GM12865 (cell line): Measurements from ENCODE around the gene LCE2A.

ENCODE experiments used
- DNase-seq: peaks from one replicate; pipeline ENCODE4 v3.0.0; 2010; ENCODE audit warnings: low read depth
- H3K4me3 ChIP-seq: 2 replicates; pipeline ENCODE4 v1.5.1; 2011; ENCODE audit warnings: mild to moderate bottlenecking, low read depth, low read length, control low read depth
- TF ChIP-seq, protein P1 (sequence below): IDR thresholded peaks from 2 replicates; pipeline ENCODE4 v1.5.1; 2011; ENCODE audit warnings: low read length, control low read depth, low read depth, inconsistent platforms; ENCODE audit not compliant: insufficient read depth; ENCODE audit errors: missing control alignments

LCE2A gene

DNA sequence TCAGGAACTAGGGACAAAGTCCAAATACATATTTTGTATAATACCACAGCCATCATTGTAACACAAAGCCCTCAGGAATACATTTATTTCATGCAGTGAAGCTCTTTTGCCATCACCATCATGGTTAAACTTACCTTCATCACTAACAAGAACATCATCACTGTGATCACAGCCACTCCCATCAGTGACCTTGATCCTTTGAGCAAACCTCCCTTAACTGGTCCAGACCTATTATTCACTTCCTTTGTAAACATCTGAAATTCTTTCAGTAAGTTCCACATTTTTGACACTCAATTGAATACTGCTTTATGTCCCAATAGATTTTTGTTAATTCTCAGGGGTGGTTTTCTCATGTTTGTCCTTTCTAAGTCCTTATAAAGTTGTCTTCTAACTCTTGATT, 43.5 kb downstream of the LCE2A start:
- TF ChIP-seq, protein P1, sequence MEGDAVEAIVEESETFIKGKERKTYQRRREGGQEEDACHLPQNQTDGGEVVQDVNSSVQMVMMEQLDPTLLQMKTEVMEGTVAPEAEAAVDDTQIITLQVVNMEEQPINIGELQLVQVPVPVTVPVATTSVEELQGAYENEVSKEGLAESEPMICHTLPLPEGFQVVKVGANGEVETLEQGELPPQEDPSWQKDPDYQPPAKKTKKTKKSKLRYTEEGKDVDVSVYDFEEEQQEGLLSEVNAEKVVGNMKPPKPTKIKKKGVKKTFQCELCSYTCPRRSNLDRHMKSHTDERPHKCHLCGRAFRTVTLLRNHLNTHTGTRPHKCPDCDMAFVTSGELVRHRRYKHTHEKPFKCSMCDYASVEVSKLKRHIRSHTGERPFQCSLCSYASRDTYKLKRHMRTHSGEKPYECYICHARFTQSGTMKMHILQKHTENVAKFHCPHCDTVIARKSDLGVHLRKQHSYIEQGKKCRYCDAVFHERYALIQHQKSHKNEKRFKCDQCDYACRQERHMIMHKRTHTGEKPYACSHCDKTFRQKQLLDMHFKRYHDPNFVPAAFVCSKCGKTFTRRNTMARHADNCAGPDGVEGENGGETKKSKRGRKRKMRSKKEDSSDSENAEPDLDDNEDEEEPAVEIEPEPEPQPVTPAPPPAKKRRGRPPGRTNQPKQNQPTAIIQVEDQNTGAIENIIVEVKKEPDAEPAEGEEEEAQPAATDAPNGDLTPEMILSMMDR = no peak
- H3K4me3 ChIP-seq = no peak overlapping the region
- DNase-seq = no peak

DNA sequence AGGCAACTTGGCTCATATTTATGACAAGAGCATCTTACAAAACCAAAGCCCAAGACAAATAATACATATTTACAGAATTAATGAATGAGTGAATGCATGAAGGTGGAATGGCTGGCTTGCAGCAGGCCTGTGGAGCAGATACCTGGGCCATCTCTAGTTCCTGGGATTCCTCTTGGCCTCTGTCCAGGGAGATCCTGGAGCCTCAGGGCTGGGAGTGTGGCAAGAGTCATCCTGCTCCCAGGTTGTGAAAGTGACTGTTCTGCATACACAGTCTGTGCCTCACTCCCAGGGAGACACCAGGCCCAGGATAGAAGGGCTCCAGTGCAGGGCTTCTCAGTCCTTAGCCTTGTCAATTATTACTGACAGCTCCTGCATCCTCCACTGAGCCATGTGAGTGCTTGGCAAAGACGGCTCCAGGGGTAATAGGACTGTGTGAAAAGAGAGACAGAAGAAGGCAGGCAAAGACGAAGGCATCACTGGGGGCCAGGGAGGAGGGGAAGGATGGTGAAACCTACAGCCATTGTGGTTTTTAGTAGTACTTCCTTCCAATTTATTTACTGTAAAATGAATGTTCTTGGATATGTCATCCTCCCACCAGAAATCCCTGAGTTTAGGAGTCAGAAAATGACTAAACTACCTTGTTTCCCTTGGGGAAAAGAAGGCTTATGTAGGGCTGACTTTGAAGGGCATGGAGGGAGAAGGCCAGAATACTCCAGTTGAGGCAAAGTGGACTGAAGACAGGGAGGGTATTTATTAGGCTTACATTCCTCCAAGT, 45.4 kb downstream of the LCE2A start:
- H3K4me3 ChIP-seq = no peak overlapping the region
- no peak for DNase-seq
- TF ChIP-seq, protein P1 = no peak

DNA sequence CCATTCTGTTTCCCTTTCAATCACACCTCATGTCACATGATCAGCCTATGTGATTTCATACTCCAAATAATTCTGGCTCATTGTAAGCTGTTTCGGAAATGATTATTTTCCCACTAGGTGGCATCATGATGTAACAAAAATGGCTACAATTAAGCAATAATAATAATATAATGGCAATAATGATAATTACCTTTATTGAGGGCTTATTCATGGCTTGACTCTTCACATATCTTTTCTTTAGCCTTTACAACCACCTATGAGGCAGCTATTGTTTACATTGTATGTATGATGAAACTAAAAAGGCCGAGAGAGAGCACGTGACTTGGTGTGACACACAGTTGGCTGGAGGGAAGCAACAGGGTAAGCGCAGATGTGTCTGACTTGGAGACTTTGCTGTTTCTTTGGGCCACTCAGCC, 47.2 kb downstream of the LCE2A start:
- H3K4me3 ChIP-seq = no peak overlapping the region
- TF ChIP-seq, protein P1 = no peak
- DNase-seq = no peak

DNA sequence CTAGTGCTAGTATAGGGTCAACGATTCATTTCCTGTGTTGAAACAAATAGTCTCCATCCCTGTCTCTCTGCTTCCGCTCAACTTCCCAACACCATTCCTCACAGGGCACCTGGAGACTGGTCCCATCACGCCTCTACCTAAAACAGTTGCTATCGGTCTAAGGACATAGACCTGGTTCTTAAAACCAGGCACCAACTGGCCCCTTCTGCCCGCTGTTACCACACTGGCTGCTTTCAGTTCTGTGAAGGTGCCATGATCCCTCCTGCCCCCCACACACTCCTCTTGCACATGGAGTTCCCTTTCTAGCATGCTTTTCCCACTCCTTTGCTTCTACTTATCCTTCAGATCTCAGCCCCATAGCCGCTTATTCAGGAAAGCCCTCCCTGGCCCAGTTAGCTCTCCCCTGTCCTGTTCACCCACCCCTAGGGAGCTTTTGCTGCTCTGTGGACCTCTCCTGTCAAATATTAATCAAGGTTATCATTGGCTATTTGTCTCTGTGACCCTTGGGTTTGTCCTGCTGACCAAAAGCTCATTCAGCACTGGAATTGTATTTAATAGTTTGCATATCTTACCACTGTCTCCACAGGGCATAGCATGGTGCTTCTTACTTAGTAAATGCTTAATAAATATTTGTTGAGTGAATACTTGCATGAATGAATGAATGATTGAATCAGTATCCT, 47.8 kb downstream of the LCE2A start:
- H3K4me3 ChIP-seq = no peak overlapping the region
- TF ChIP-seq, protein P1 = no peak
- no peak for DNase-seq

DNA sequence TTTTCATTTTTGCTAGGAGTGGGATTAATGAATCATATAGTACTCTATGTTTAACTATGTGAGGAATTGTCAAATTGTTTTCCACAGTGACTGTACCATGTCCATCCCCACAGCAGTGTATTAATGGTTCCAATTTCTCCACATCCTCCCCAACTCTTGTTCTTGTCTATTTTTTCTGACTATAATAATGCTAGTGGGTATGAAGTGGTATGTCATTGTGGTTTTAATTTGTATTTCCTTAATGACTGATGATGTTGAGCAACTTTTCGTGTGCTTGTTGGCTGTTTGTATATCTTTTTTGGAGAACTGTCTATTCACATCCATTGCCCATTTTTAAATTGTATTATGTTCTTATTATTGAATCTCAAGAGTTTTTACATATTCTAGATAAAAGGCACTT, 49.7 kb downstream of the LCE2A start:
- DNase-seq = no peak
- H3K4me3 ChIP-seq = no peak overlapping the region
- TF ChIP-seq, protein P1 = no peak
